ENCODE measurements around the gene PCA3. TPM values are rescaled to one million over a fixed set of nuclear protein-coding genes. Genes with fewer than 3 reads are reported as not detected.

PCA3 gene
- total and polyA plus RNA-seq, 3 donors from 2014 or later: 0.37 to 0.39 TPM; not detected in 1

DNA sequence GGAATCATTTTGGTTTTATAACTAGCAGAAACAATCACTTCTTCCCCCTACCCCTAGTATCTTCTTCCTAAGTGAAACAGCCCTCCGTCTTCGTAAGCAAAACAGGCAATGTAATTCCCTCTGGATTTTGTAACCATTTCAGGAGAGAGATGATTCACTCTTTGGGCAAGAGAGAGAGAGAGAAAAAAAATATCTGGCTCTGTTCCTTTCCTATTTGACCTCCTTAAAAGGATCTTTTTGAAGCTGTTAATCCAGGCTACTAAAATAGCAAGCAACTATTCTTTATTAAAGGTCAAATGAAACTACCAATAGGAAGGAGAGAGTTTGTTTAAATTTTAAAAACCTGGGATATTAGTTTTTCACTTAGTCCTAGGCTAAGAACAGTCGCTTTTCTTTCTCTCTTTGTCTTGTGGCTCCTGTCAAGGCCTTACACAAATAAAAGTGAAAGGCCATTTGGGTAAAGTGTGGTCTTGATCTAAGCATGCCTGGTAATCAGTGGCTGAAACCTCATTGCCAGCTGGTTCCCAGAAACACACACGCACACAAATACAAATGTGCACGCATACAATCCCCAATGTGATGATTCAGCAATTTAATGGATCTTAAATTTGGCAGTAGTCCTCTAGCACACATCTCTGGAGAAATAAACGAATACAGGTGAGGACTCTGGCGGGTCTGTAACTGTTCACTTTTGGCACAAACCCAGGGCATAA lies 71.5 kb downstream of the PCA3 start:
- Histone ChIP-seq H3K36me3 (ENCODE audit: low read depth, missing control alignments) (no peaks in the 10 kb centered on the region), H3K27me3 (no peaks in the 10 kb centered on the region), H3K9me3 (no peaks in the 10 kb centered on the region), H3K4me1 (peaks cover 4% of the 10 kb centered on the region), H3K27ac (peak overlapping the region in 1 of 2 donors; percentile 36), H3K4me3 (no peak overlapping the region)
- no peak for TF ChIP-seq POLR2A (IDR thresholded peaks at IDR 0.05)
- TF ChIP-seq, protein P1, sequence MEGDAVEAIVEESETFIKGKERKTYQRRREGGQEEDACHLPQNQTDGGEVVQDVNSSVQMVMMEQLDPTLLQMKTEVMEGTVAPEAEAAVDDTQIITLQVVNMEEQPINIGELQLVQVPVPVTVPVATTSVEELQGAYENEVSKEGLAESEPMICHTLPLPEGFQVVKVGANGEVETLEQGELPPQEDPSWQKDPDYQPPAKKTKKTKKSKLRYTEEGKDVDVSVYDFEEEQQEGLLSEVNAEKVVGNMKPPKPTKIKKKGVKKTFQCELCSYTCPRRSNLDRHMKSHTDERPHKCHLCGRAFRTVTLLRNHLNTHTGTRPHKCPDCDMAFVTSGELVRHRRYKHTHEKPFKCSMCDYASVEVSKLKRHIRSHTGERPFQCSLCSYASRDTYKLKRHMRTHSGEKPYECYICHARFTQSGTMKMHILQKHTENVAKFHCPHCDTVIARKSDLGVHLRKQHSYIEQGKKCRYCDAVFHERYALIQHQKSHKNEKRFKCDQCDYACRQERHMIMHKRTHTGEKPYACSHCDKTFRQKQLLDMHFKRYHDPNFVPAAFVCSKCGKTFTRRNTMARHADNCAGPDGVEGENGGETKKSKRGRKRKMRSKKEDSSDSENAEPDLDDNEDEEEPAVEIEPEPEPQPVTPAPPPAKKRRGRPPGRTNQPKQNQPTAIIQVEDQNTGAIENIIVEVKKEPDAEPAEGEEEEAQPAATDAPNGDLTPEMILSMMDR (IDR thresholded peaks at IDR 0.05): no peak
- WGBS, 2 donors: 37 to 43% methylated on average over 7 of the region's 7 CpGs
- DNase-seq: no peak
- intact Hi-C loops (cut with DNase I; ENCODE audit: low total_unique reads): no loop called here

Small RNA genes lying within 50 kb of the gene (small RNA-seq; reads per million reads assigned to genes)
- 0 reads per million in 2 donors for gene AL359314.1

Other genes starting within 250 kb of the PCA3 start
- 10 to 100 TPM; 15.8 to 17.2 TPM for gene PRUNE2, start 141.7 kb downstream of the PCA3 start, total RNA-seq
- 19.3 TPM for gene PRUNE2, start 141.7 kb downstream of the PCA3 start, polyA plus RNA-seq (ENCODE audit: insufficient read depth, low read depth, low replicate concordance)